GM11168 (cell line): ENCODE results near the gene TTLL3.

Experiments
- in situ Hi-C: fragments of 300-500 bp; cut with MboI; formaldehyde crosslinking; loops from one replicate; pipeline ENCODE4 v1.12.0; 2022; ENCODE audit warnings: low sequenced_read_pairs; ENCODE audit not compliant: unreplicated experiment

The TTLL3 gene

GRCh38 chr3:9780910-9781309 lies 29.2 kb upstream of the TTLL3 start:
- in situ Hi-C loops, result no loop called here

- in situ Hi-C loops, result no loop called here
Measured at GRCh38 chr3:9781551-9781950, 28.5 kb upstream of the TTLL3 start.

GRCh38 chr3:9781978-9782603 lies 28.0 kb upstream of the TTLL3 start:
- in situ Hi-C loops, result no loop called here

- in situ Hi-C loops, result no loop called here
Measured at GRCh38 chr3:9782770-9783169, 27.3 kb upstream of the TTLL3 start.

- in situ Hi-C loops, result no loop called here
Measured at GRCh38 chr3:9783954-9784353, 26.1 kb upstream of the TTLL3 start.

GRCh38 chr3:9784965-9785364 lies 25.1 kb upstream of the TTLL3 start:
- in situ Hi-C loops, result no loop called here

- in situ Hi-C loops, result no loop called here
Measured at GRCh38 chr3:9785602-9786001, 24.5 kb upstream of the TTLL3 start.

GRCh38 chr3:9786209-9786739 lies 23.8 kb upstream of the TTLL3 start:
- in situ Hi-C loops, result no loop called here

GRCh38 chr3:9786825-9787669 lies 23.0 kb upstream of the TTLL3 start:
- in situ Hi-C loops, result no loop called here

GRCh38 chr3:9787714-9788113 lies 22.3 kb upstream of the TTLL3 start:
- in situ Hi-C loops, result no loop called here

GRCh38 chr3:9791127-9791526 lies 18.9 kb upstream of the TTLL3 start:
- in situ Hi-C loops, result no loop called here

- in situ Hi-C loops, result no loop called here
Measured at GRCh38 chr3:9791790-9792404, 18.2 kb upstream of the TTLL3 start.

GRCh38 chr3:9792405-9793160 lies 17.5 kb upstream of the TTLL3 start, which contains the start of the genes ARPC4 and TADA3:
TSS of gene ARPC4 (plus strand) at chr3:9793082. CDS start at chr3:9793122, 40 bp downstream.
TSS of gene TADA3 (minus strand) at chr3:9792473. CDS start at chr3:9791466, 1,007 bp downstream.
- in situ Hi-C loops, result no loop called here

GRCh38 chr3:9793161-9793781 lies 16.8 kb upstream of the TTLL3 start:
- in situ Hi-C loops, result no loop called here

- in situ Hi-C loops, result no loop called here
Measured at GRCh38 chr3:9794400-9794799, 15.7 kb upstream of the TTLL3 start.

GRCh38 chr3:9795207-9795606 lies 14.9 kb upstream of the TTLL3 start:
- in situ Hi-C loops, result no loop called here

- in situ Hi-C loops, result no loop called here
Measured at GRCh38 chr3:9797196-9797945, 12.7 kb upstream of the TTLL3 start.

GRCh38 chr3:9800529-9800928 lies 9.5 kb upstream of the TTLL3 start:
- in situ Hi-C loops, result no loop called here

- in situ Hi-C loops, result no loop called here
Measured at GRCh38 chr3:9803494-9803893, 6.6 kb upstream of the TTLL3 start.
